Stimulated activated CD4-positive, alpha-beta T cell treated with anti-CD3 and anti-CD28 coated beads, Interleukin-4, amount 100 ng/mL, for 48 hours (primary cell): ENCODE measurements around the gene PALLD.
A peak's percentile ranks its signal among the peaks of the same experiment; 100 is the strongest.

ENCODE experiments used
- DNase-seq, 2 donors: peaks; one replicate each; pipeline ENCODE4 v3.0.0-alpha.2; 2020; ENCODE audit warnings: low read depth in 2 of 2

Gene PALLD

DNA sequence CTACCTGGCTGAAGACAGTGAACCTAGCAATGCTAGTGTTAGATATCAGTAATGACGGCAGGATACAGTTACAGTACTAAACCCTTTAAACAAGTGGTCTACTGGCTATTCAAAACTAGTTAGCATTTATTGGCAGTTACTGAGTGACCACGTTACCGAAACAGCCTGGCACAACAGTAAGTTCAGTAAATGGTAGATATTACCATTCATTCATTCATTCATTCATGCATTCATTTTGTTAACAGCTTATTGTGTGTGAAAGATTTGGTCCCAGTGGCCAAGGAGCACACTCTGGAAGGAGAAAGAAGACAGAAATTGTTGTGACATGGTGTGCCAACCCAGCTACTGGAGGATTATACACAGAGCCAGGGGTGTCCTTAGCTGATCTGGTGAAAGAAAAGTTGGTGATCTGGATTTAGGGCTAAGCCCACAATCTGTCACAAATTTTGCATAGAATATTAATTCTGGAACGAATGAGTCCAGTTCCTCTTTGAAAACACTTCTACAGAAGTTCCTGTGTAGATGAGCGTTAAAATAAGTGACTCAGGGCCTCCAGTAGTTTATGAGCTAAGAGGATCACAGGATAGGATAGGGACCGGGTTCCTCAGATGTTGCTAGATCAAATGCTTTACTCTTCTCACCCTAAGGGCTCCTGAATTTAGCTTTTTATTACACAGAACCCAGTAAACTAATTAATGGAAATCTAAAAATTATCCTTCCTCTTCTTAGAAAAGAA lies 334.1 kb downstream of the PALLD start:
- no peak for DNase-seq

DNA sequence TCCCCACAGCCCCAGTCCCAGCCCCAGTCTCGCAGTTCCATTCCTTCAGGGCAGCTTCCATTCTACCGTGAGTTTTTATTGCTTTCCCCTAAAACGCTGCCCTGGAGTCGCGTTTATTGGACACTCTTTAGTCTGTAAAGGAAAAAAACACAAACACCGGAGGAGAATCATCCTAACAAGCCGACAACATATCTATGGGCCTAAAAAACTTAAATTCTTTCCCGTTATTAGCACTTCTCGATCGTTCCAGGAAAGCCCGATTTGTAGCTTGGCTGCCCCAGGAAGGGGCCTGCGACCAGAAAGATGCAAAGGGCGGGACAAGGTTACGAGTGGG lies 334.7 kb downstream of the PALLD start:
- no peak for DNase-seq

DNA sequence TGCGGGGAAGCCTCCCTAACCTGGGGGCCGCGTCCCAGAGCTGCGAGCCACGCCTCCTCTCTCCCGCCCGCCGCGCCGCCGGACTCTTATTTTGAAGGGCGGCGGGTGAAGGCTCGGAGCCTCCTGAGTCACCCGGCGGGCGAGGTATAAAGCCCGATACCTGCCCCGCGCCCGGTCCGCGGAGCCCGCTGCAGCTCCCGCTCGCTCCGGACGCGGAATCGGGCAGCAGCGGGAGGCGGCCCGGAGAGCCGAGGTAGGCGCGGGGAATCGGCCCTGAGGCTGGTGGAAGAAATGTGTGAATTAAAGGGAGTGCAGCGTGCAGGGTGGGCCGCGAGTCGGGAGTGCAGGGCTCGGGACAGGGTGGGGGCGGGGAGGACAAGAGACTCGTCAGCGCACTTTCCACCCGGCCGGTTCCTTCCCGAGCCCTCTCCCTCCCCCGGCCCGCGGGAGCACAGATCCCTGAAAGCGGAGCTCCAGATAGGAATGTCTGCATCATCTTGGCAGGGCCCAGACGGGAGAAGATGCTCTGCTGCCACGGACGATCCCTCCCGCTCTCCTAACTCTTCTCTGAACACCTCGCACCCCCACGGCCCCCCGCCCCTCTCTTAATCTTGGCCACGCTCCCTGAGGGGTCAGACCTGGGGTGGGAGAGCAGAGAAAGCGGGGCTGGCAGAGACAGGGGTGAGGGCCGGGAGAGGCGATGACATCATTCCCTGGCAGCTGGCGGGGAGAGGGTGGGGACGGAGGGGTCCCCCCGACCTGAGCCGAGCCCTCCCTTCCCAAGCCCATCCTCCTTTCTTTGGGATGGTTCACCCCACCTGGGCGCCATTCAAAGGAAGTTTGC lies 335.3 kb downstream of the PALLD start:
- peak; percentile 57 to 61 for DNase-seq

DNA sequence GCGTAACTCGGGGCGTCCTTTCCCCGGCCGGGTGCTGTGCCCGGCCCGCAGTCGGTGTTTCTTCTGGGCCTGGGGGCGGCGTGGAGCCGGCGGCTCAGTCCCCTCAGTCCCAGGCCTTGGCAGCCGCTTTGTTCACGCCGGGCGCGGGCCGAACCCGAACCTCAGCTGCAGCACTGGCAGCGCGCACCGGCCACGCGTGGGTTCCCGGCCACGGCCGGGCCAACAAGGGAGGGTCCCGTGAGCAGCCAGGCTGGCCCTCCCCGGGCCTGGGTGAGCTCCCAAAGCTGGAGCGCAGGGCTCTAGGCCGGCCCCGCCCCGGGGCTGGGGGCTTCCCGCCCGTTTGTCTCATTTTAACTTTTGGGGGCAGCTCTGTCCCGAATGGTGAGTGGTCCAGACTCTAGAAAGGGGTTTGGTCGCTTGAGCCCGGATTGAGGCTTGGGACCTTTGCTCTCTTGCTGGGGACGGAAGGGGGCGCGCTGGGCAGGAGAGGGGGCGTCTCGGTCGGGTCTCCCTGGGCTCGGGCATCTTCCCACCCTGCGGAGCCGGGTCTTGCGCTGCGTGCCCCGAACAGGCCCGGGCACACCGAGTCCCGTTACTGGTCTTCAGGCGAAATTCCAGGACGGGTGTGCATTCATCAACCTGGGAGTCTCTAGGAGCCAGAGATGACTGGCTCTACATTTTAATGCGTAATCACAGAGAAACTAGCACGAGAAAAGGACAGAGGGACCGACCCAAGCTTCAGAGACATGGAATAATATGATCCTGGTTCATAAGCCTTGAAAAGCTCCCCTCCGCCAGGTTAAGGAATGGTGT lies 336.1 kb downstream of the PALLD start:
- DNase-seq = no peak

DNA sequence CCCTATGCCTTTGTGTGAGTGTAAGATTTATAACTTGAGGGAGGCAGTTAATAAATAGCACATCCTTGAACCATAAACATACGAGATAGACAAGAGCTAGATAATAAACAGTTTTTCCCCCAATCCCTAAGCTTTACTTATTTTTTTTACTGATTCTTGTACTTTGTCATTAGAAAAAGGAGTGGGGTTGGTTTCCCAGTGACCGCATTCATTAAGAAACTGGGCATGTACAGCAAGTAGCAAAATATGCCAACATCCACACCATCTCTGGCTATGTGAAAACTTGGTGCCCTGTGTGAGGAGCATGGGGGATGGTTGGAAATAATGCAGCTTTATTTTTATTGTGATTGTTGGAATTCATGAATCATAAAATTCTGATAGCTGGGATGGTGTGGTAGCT lies 337.0 kb downstream of the PALLD start:
- DNase-seq = no peak

DNA sequence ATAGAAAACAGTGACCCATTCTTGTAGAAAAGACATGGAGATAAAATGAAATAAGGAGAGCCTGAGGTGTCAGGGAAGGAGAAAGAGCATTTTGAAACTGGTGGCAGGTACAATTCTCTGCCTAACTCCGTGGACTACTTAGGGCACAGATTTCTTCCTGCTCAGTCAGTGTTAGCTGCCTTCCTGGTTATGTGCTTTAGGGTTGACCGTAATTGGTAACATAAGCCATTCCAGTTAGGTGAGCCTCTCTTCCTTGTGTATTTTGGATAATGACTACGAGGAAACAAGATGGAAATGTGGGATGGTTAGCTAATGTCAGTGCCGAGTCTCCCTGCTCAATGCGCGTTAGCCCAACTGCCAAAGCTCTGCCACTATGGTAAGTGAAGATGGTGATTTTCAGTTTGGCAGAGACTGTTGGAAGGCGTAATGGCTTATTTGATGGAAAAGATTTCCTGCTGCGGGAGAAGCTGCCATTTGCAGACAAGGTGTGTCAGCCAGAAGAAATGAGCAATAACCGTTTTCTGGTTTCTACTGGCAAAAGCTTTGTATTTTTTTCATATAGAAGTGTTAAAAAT lies 339.1 kb downstream of the PALLD start:
- DNase-seq = no peak

DNA sequence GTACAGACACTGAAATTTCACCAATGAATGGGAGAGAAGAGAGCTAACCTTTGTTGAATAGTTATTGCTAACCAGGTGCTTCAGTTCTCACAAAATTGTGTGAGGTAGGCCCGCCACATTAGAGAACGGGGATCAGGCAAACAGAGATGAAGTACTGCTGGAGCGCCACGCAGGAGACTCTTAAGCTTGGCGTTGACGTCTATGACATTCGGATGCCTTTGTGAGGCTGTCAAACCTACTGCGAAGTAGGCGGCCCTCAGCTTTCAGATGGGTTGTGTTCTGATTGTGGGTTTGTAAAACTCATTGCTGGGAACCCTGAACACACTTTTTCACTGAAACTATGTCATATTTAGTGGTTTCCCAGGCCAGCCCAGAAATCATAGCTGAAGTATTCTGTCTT lies 339.6 kb downstream of the PALLD start:
- no peak for DNase-seq

DNA sequence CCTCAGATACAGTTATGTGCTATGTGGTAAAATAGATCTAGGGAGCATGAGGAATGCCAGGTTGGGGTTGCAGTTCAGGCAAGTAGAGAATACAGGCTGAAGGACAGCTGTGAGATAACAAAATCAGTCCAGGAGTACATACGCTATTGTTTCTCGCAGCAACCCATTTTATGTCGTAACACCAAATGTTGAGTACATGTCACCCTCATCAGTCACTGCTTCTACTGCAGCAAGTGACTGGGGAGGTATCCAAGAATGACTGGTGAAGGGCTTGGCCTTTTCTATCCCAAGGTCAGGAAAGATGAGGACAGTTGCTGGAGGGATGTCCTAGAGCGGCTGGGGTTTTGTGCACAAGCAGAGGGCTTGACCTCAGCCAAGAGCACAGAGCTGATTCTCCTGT lies 341.1 kb downstream of the PALLD start:
- no peak for DNase-seq

DNA sequence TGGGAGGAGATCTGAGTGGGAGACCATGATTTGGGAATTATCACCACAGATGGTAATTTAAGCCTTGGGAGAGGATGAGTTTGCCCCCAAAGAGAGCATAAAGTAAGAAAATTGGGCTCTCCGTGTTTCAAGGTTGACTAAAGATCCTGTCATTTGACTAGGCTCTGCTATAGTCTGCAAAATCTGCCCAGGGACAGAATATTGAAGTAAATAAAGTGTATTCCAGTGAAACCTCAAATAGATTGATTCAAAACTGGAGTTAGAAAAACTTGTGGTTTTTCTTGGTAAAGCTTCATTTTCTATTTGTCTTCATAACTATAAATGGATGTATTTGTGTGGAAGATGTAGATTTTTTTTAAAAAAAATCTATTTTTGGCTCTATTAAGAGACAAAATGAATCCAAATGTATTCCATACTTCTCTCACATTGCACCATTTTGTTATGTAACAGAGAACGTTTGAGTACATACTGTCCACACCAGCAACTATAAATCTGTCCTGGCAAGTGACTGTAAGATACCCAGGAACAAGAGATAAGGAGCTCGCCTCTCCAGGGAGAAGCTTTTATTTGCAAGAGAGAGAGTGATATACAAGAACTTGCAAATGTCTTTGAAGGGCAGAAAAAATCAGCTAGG lies 343.0 kb downstream of the PALLD start:
- no peak for DNase-seq

DNA sequence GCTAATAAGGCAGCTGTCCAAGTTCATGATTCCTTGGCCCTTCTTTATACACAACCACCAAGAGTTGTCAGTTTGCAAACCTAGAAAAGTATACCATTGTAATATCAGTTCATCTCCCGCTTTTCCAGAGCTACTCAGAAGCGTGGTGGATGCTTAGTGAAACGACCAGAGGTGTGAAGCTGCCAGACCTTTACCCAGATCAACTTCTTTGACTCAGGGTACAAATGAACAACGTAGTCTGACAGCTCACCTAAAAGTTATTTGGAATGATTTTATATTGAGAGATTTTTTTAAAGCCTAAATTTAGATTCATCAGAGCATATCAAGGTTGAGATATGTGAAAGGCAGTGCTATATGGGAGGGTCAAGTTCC lies 343.5 kb downstream of the PALLD start:
- DNase-seq = no peak

DNA sequence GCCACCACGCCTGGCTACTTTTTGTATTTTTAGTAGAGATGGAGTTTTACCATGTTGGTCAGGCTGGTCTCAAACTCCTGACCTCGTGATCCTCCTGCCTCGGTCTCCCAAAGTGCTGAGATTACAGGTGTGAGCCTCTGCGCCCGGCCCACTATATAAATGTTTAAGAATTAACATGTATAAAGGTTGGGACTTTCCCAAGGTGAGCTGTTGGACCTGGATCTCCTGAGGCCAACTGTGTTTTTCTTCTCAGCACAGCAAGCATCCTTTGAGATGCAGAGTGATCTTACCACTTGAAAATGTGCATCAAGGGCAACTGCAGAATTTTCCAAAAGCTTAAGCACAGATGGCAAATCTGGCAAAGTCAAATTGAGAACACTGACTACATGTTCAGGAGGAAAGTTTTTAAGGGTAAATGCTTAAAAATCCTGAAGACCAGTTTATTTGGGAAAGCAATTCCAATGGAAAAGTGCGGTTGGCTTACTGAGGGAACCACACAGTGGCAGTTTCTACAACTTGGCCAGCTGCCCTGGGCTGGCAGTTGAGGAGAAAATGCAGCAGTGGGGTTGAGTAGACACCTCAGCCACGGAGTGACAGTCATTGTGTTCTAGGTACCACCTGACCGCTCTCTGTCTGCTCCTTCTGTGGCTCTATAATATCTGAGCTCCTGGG lies 344.3 kb downstream of the PALLD start:
- DNase-seq = no peak

DNA sequence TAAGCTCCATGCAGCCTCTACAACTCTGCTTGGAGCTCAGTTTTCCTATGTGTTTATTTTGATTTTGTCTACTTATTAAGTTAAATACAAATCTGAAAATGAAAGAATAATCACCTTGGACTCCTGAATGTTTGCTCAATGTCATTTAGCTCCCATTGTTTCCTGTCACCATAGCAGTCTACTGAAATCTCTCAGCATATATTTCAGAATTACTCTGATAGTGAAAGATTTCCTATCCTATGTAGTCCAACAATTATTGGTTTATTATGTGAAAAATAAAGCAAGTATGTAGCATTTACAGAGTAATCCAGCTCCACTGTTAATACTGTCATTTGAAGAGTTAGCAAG lies 344.8 kb downstream of the PALLD start:
- DNase-seq = no peak

DNA sequence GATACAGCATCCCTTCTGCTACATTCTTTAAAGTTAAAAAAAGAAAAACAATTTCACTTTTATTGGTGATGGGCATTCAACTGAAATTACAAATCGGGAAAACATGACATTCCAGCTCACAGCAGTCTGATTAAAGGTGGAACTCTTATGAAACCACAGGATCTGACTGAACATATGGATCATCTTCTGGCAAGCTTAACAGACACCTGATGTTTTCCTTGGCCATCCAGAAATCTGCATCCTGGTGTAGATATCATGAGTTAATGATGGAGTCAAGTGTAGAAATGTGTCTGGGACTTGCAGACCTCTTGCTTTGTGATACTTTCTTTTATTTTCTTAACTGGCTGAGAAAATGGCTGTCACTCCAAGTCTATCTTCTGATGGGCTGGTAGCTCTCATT lies 345.3 kb downstream of the PALLD start:
- DNase-seq = no peak

DNA sequence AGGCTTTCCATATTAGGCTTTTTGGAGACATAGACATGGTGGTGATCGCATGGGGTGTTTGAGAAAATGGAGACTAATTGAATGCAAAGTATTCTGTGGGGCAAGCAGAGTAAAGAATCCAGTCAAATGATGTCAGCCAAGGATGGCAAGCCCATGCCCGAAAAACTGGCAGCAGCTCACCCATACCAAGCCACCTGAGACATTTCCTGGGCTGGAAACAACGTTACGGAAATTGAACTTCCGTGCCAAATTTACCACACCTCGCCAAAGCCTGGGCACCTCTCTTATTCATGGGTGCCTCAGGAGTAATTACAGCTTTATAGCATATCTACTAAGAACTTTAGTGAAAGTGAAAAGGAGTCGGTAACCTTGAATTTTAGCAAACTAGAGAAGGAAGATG lies 346.8 kb downstream of the PALLD start:
- no peak for DNase-seq

DNA sequence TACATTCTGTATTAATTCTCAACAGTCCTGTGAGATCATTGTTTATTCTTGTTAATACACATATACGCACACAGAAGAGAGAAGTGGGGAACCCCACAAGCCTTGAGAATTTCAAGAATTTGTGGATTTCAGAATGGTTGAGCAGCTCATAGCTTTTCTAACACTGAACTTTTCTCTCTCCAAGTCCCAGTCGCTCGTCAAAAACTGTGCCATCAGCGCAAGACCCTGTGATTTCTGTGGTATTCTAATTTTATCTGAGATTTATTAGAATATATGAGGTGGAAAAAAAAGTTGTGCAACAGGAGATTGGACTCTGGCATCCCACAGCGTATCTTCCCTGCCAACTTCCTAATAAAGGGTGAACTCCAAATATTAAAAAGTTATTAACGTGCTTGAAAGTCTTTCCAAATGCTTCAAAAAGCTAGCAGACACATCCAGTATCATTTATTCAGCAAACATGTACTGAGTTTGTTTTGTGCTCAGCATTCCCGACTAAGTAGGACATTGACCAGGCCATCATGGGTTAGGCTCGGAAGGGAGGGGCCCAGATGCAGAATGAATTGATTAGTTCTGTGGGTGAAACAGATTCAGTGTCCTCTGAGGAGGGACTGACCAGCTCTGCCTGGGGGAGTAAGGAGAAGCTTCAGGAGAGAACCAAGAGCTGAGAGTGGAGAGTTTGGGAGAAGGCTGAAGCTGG lies 347.6 kb downstream of the PALLD start:
- no peak for DNase-seq

DNA sequence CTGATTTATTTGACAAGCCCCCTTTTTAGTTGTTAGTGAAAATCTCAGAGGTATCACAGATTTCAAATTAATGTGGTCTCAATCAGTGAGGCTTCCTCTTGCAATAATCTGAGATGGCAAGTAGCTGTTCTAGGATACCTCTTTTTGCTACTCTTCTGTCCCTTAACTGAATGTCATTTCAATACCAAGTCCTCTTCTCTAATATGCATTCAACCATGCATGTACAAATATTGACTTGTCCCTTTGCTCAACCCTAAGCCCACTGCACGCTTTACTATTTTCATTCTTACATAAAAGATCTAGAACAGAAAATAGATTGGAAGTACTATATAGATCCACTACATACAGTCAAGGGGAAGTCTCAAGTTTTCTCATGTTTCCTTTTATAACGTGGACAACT lies 349.0 kb downstream of the PALLD start:
- no peak for DNase-seq

DNA sequence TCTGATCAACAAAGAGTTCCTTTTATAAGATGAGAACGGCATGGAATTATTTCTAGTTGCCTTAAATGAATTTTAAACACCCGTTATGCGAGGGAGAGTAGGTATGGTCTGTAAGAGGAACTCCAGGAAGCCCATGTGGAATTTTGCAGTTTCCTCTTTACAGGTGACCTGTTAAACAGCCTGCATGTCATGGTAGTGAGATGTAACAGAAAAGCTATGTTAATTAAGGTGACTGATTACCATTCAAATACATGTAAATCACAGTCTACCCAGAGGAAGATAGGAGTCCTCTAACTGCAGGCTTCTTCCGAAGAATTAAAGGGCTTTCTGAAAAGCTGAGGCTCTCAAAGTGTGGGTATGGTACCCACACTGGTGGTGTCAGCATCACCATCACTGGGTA lies 349.6 kb downstream of the PALLD start:
- DNase-seq = no peak

DNA sequence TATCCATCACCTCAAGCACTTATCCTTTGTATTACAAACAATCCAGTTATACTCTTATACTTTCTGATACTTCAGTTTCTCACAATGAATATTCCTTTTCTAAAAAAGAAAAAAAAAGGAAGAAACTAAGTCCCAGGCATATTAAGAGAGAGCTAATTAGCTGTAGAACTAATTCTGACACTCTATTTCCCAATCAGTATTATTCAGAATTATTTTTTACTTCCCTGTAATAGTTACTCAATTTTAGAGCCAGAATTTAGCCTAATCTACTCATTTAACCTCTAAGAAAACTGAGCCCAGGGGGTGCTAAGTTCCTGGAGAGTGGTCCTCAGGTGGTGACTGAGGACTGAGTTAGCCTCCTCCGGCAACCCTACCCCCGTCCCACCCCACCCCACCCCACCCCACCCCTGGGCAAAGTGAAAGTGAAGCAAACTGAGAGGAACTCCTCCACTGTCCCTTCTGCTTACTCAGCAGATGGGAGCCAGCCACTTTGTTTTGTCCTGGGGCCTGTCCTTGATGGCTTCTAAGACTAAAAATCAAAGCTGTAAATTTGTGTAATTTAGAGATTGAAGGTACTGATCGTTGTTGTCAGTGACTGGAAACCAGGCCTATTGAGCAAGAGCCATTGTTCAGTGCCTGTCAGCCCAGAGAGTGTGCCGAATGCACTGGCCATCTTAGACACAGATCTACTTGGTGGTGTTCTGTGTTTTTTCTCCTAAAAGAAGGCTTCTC lies 351.1 kb downstream of the PALLD start:
- DNase-seq = no peak

DNA sequence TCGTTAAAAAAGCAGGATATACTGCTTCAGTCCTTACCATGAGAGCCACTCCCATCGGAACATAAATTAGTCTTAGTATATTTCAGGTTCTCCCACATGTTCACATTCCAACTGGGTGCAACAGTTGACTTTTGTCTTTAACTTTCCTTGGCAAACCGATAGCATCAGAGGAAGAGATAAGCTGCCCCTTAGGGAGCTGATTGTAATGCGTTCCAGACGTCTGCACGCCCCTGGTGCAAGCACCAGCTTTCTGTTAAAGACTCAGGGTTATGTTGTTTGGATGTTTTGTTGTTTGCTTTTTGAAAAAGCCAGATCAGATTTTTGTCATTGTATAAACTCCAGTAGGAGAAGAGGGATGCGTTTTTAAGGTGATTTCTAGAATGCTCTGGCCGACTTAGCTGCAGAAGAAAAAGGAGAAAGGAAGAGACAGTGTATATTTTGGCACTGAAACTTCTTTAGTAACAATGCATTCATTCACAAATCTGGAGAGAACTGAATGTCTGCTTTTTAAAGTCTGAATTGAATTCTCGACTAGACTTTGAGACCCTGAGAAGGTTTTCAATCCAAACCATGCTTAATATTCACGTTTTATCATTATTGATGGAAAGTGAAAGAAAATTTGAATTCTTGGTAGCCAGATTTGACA lies 352.3 kb downstream of the PALLD start:
- no peak for DNase-seq

DNA sequence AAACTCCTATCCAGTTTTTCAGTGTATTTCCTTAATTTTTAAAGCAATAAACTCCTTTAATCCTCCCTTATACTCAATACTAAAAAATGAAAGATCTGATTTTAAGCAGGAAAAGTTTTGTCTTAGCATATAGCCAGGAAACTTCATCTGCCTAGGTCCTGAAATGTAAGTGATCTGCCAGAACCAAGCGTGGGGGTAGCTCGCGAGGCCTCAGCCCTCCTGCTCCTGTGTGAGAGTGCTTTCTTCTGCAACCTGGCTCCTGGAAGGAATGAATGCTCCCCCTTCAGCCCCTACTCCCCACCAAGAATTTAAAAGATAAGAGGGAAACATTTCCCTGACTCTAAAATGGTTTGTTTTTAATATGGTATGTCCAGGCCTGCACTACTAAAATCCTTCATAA lies 353.1 kb downstream of the PALLD start:
- DNase-seq = no peak
